ENCODE data around the gene SLC9A5. TPM values are rescaled to one million over a fixed set of nuclear protein-coding genes. Genes with fewer than 3 reads are reported as not detected.

The SLC9A5 gene, protein sequence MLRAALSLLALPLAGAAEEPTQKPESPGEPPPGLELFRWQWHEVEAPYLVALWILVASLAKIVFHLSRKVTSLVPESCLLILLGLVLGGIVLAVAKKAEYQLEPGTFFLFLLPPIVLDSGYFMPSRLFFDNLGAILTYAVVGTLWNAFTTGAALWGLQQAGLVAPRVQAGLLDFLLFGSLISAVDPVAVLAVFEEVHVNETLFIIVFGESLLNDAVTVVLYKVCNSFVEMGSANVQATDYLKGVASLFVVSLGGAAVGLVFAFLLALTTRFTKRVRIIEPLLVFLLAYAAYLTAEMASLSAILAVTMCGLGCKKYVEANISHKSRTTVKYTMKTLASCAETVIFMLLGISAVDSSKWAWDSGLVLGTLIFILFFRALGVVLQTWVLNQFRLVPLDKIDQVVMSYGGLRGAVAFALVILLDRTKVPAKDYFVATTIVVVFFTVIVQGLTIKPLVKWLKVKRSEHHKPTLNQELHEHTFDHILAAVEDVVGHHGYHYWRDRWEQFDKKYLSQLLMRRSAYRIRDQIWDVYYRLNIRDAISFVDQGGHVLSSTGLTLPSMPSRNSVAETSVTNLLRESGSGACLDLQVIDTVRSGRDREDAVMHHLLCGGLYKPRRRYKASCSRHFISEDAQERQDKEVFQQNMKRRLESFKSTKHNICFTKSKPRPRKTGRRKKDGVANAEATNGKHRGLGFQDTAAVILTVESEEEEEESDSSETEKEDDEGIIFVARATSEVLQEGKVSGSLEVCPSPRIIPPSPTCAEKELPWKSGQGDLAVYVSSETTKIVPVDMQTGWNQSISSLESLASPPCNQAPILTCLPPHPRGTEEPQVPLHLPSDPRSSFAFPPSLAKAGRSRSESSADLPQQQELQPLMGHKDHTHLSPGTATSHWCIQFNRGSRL
- total RNA-seq (ENCODE audit: unreplicated experiment), result 1.4 TPM
- long read RNA-seq, result 0 reads

DNA sequence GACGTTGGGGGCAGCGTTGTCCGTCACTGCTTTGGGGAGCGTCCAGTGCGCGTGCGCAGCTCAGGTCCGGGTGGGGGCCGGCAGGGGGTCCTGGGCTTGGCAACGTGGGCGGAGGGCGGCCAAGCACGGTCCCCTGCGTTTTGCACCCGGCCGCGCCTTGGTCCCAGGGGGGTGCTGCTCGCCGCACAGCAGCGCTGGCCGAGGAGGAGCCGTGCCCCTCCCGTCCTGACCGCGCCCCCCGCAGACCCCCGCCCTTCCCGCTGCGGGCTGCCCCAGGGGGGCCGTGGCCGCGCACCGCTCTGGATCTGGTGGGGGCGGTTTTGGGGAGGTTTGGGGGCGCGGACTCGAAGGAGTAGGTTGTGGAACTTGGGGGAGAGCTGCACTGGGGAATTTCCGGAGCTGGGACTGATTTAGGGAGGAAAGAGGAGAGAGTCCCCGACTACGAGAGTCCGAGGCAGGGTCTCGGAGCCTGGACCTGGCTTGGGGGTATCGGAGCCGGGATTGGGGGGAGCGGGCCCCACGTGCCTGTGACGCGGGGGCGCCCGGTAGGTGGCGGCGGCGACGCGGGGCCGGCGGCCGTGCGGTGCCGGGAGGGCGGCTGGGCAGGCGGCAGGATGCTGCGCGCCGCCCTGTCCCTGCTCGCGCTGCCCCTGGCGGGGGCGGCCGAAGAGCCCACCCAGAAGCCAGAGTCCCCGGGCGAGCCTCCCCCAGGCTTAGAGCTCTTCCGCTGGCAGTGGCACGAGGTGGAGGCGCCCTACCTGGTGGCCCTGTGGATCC lies at the start of gene SLC9A5:
TSS of gene SLC9A5 (plus strand) at position 579 of the 777 bp plus-strand sequence. CDS start at position 615, 36 bp downstream.
- Mint-ChIP-seq H3K36me3 (ENCODE audit: unreplicated experiment) (peaks cover 5% of the 10 kb centered on the region), H3K4me3 (ENCODE audit: unreplicated experiment) (peak within 1 kb of the TSS; percentile 92), H3K9me3 (ENCODE audit: unreplicated experiment) (peaks cover 13% of the 10 kb centered on the region), H3K27me3 (ENCODE audit: unreplicated experiment) (peaks cover 24% of the 10 kb centered on the region), H3K4me1 (ENCODE audit: low read depth, unreplicated experiment) (peaks cover 21% of the 10 kb centered on the region), H3K27ac (ENCODE audit: unreplicated experiment) (no peak within 1 kb of the TSS)
- peak; percentile 46 for DNase-seq
- TF ChIP-seq, protein P1, sequence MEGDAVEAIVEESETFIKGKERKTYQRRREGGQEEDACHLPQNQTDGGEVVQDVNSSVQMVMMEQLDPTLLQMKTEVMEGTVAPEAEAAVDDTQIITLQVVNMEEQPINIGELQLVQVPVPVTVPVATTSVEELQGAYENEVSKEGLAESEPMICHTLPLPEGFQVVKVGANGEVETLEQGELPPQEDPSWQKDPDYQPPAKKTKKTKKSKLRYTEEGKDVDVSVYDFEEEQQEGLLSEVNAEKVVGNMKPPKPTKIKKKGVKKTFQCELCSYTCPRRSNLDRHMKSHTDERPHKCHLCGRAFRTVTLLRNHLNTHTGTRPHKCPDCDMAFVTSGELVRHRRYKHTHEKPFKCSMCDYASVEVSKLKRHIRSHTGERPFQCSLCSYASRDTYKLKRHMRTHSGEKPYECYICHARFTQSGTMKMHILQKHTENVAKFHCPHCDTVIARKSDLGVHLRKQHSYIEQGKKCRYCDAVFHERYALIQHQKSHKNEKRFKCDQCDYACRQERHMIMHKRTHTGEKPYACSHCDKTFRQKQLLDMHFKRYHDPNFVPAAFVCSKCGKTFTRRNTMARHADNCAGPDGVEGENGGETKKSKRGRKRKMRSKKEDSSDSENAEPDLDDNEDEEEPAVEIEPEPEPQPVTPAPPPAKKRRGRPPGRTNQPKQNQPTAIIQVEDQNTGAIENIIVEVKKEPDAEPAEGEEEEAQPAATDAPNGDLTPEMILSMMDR (IDR thresholded peaks at IDR 0.05; ENCODE audit: partially characterized antibody, unreplicated experiment), result no peak

DNA sequence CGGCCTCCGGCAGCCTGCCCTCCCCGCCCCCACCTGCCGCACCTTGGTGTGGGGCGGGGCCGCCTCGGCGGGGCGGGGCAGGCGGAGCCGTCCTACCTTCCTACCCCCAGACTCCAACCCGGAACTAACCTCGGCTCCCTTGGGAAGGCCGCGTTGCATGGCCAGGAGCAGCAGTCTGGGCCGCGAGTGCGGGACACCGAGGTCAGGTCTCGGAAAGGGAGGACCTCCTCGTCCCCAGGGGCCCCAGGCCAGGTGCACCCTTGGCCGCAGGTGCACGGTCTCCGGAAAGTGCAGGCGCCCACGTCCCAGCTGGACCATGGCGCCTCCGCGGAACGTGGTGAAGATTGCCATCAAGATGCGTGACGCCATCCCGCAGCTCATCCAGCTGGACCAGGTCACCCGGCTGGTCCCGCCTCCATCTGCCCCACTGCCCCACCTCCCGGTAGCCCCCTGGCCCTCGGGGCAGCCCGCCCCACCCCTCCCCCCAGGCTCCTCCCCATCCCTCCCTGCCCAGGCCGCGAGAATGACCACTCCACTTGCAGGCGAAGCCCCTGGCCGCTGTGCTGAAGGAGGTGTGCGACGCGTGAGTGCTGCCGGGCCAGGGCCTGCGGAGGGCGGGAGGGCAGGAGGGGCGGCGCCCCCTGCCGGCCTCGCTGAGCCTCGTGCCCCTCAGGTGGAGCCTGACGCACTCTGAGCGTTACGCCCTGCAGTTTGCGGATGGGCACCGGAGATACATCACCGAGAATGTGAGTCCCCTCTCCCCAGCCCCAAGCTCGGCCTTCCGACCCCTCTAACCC lies 49.6 kb upstream of the SLC9A5 start, which contains the start of gene ELMO3:
TSS of gene ELMO3 (plus strand) at position 121 of the 797 bp plus-strand sequence. CDS start at position 317, 196 bp downstream.
- DNase-seq, result peak; percentile 68
- H3K36me3 Mint-ChIP-seq (ENCODE audit: unreplicated experiment), result no peaks in the 10 kb centered on the region
- TF ChIP-seq, protein P1 (IDR thresholded peaks at IDR 0.05; ENCODE audit: partially characterized antibody, unreplicated experiment), result peak; percentile 73
- no peak within 1 kb of the TSS for H3K27ac Mint-ChIP-seq (ENCODE audit: unreplicated experiment)
- H3K9me3 Mint-ChIP-seq (ENCODE audit: unreplicated experiment), result peaks cover 13% of the 10 kb centered on the region
- H3K4me3 Mint-ChIP-seq (ENCODE audit: unreplicated experiment), result peak within 1 kb of the TSS; percentile 63
- peaks cover 4% of the 10 kb centered on the region for H3K4me1 Mint-ChIP-seq (ENCODE audit: low read depth, unreplicated experiment)
- H3K27me3 Mint-ChIP-seq (ENCODE audit: unreplicated experiment), result peaks cover 1% of the 10 kb centered on the region

DNA sequence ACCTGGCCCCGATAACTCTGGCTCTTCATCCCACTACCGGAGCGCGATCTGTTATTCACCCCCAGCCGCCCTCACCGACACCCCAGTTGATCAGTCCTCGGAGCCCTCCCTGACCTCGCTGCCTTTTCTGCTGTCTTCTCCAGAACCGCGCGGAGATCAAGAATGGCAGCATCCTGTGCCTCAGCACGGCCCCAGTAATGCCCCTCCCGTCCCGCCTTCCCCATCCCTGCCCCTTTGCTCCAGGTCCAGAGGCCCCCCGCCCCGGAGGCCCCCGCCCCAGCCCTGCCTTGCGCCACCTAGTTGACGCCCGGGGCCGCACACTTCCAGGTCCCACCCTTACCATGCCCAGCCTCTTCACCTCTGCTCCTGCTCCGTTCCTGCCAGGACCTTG lies 49.0 kb upstream of the SLC9A5 start:
- H3K27ac Mint-ChIP-seq (ENCODE audit: unreplicated experiment), result no peak overlapping the region
- peaks cover 1% of the 10 kb centered on the region for H3K27me3 Mint-ChIP-seq (ENCODE audit: unreplicated experiment)
- peak overlapping the region; percentile 63 for H3K4me3 Mint-ChIP-seq (ENCODE audit: unreplicated experiment)
- peaks cover 13% of the 10 kb centered on the region for H3K9me3 Mint-ChIP-seq (ENCODE audit: unreplicated experiment)
- TF ChIP-seq, protein P1 (IDR thresholded peaks at IDR 0.05; ENCODE audit: partially characterized antibody, unreplicated experiment), result peak; percentile 18
- H3K36me3 Mint-ChIP-seq (ENCODE audit: unreplicated experiment), result no peaks in the 10 kb centered on the region
- peak; percentile 50 for DNase-seq
- H3K4me1 Mint-ChIP-seq (ENCODE audit: low read depth, unreplicated experiment), result peaks cover 4% of the 10 kb centered on the region

DNA sequence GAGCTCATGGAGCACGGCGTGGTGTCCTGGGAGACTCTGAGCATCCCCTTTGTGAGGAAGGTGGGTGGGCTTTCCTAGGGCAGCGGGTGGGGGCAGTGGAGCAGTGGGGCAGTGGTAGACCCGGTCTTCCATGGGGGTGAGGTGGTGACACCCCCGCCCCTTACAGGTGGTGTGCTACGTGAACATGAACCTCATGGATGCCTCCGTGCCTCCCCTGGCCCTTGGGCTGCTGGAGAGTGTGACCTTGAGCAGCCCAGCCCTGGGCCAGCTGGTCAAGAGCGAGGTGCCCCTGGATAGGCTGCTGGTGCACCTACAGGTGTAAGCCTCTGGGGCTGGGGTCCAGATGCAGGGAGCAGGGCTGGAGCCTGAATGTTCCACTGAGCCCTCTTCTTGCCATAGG lies 48.3 kb upstream of the SLC9A5 start:
- H3K4me1 Mint-ChIP-seq (ENCODE audit: low read depth, unreplicated experiment), result peaks cover 4% of the 10 kb centered on the region
- H3K9me3 Mint-ChIP-seq (ENCODE audit: unreplicated experiment), result peaks cover 13% of the 10 kb centered on the region
- H3K27ac Mint-ChIP-seq (ENCODE audit: unreplicated experiment), result no peak overlapping the region
- peaks cover 1% of the 10 kb centered on the region for H3K27me3 Mint-ChIP-seq (ENCODE audit: unreplicated experiment)
- no peak for DNase-seq
- H3K4me3 Mint-ChIP-seq (ENCODE audit: unreplicated experiment), result no peak overlapping the region
- TF ChIP-seq, protein P1 (IDR thresholded peaks at IDR 0.05; ENCODE audit: partially characterized antibody, unreplicated experiment), result no peak
- no peaks in the 10 kb centered on the region for H3K36me3 Mint-ChIP-seq (ENCODE audit: unreplicated experiment)
